Stimulated activated naive CD8-positive, alpha-beta T cell treated with anti-CD3 and anti-CD28 coated beads, Interleukin-15, Interleukin-2, amounts not matched to agents 100 ng/mL and 50 ng/mL, for 24 hours (primary cell): ENCODE measurements around the gene ARHGAP12.

Source experiments
- H3K27ac Mint-ChIP-seq: one replicate; pipeline ENCODE4 v1.8.0; 2021; ENCODE audit warnings: mild to moderate bottlenecking, mixed read lengths
- H3K27me3 Mint-ChIP-seq: one replicate; pipeline ENCODE4 v1.8.0; 2021; ENCODE audit warnings: mixed read lengths
- H3K36me3 Mint-ChIP-seq: one replicate; pipeline ENCODE4 v1.8.0; 2021; ENCODE audit warnings: low read depth, mixed read lengths
- H3K4me1 Mint-ChIP-seq: one replicate; pipeline ENCODE4 v1.8.0; 2021; ENCODE audit warnings: low read depth, mixed read lengths
- H3K4me3 Mint-ChIP-seq: one replicate; pipeline ENCODE4 v1.8.0; 2021; ENCODE audit warnings: mild to moderate bottlenecking, mixed read lengths
- H3K9me3 Mint-ChIP-seq: one replicate; pipeline ENCODE4 v1.8.0; 2021; ENCODE audit warnings: mixed read lengths

ARHGAP12 gene

DNA sequence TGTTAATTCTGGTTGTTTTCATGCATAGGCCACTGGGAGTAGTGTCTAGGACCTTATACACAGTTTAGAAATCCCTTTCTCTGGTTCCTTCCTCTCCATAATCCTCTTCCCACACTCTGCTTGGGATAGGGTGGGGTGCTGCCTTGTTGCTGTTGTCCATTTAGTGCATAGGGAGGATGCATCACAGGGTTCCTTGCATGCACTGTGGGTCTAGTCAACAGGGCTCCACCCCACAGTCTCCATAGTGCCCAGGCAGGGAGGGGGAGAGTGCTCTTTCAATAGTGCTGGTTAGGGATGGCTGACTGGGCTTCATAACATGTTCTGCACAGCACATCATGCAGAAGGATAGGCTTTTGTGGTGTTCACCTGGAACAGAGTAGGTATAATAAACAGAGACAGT is 81.1 kb downstream of the ARHGAP12 start:
- Mint-ChIP-seq H3K4me3 (no peak overlapping the region), H3K9me3 (no peaks in the 10 kb centered on the region), H3K27ac (no peak overlapping the region), H3K36me3 (peaks cover 4% of the 10 kb centered on the region), H3K27me3 (no peaks in the 10 kb centered on the region), H3K4me1 (peaks cover 5% of the 10 kb centered on the region)

DNA sequence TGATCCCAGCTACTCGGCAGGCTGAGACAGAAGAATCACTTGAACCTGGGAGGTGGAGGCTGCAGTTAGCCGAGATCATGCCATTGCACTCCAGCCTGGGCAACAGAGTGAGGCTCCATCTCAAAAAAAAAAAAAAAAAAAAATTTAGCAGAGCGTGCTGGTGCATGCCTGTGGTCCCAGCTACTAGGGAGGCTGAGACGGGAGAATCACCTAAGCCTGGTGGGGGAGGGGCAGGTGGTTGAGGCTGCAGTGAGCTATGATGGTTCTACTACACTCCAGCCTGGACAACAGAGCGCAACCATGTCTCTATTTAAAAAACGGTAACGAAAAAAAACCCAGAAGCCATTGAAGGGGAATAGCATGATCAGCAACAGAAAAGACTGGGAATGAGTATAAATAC is 89.9 kb downstream of the ARHGAP12 start:
- Mint-ChIP-seq H3K27ac (no peak overlapping the region), H3K27me3 (no peaks in the 10 kb centered on the region)

DNA sequence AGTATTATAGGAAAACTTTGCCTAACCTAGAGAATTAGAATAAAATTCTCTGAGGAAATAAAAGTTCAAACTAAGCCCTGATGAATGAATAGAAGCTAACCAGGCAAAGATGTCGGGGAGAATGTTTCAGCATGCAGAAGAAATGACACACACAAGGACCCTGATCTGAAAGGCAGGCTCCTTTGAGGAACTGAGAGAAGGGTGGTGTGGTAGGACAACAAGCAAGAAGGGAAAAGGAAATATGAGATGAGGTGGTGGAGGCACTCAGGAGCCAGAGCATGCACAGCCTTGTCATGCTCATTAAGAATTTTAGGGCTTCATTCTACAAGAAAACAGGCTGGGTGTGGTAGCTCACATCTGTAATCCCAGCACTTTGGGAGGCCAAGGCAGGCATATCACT is 90.6 kb downstream of the ARHGAP12 start:
- Mint-ChIP-seq H3K36me3 (no peaks in the 10 kb centered on the region), H3K4me1 (no peaks in the 10 kb centered on the region), H3K4me3 (no peak overlapping the region), H3K27ac (no peak overlapping the region), H3K27me3 (no peaks in the 10 kb centered on the region), H3K9me3 (no peaks in the 10 kb centered on the region)

More for the DNA sequence above, 89.9 kb downstream of the ARHGAP12 start:
- H3K4me1 Mint-ChIP-seq: no peaks in the 10 kb centered on the region
- H3K9me3 Mint-ChIP-seq: no peaks in the 10 kb centered on the region
- H3K4me3 Mint-ChIP-seq: no peak overlapping the region
- H3K36me3 Mint-ChIP-seq: no peaks in the 10 kb centered on the region

DNA sequence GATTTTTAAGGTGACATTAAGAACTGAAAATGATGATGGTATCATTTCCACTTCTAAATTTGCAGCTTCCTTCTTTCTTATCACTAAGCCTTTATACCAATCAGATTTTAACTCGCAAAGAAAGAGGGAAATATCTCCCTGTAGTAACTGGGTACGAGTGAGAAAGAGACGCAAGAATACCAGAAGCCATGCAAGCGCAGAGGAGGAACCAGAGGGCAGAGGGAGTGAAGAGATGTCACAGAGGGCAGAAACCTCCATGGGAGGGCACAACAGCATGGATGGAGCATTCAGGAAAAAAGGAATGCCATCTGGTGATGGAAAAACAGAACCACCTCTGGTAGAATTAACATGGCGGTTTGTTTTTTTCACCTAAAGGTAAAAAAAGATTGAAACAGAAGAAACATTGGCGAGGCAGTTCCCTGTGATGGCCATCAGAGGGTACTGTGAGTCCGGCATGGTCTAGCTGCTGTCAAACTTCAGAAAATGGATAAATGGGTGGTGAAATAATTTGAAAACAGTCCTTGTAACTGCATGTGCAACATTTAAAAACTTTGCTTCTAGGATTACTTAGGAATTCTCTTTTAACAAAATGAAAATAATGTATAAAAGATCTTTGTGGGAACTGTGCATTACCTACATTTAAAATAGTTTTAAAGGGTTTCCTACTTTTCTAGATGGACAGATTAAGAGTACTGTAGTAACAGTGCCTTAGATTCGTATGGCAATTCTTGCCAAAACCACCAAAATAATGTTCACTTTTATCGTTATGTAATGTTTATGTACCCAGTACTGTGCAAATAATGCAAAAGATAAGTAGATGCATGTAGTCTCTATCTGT is 91.8 kb downstream of the ARHGAP12 start:
- no peaks in the 10 kb centered on the region for H3K36me3 Mint-ChIP-seq
- H3K4me1 Mint-ChIP-seq: no peaks in the 10 kb centered on the region
- no peaks in the 10 kb centered on the region for H3K9me3 Mint-ChIP-seq
- no peak overlapping the region for H3K4me3 Mint-ChIP-seq
- H3K27ac Mint-ChIP-seq: no peak overlapping the region
- H3K27me3 Mint-ChIP-seq: no peaks in the 10 kb centered on the region

DNA sequence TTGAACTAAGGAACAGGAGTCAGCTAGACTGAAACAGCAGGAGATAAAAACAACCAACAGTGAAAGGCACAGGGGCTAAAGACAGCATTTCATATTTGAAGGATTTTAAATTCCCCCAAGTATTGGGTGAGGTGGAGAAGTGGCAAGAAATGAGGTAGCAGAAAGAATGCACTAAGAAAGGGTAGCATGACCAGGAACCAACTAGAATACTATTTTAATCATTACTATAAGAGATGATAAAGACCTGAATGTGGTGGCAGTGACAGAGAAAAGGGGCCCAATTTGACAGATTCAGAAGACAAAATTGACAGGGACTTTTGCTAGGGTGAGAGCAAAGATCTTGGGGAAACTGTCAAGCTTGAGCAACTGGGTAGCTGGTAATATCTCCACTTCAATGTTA is 94.9 kb downstream of the ARHGAP12 start:
- H3K9me3 Mint-ChIP-seq: no peaks in the 10 kb centered on the region
- no peaks in the 10 kb centered on the region for H3K27me3 Mint-ChIP-seq
- H3K4me3 Mint-ChIP-seq: no peak overlapping the region
- H3K4me1 Mint-ChIP-seq: no peaks in the 10 kb centered on the region
- no peaks in the 10 kb centered on the region for H3K36me3 Mint-ChIP-seq
- no peak overlapping the region for H3K27ac Mint-ChIP-seq

DNA sequence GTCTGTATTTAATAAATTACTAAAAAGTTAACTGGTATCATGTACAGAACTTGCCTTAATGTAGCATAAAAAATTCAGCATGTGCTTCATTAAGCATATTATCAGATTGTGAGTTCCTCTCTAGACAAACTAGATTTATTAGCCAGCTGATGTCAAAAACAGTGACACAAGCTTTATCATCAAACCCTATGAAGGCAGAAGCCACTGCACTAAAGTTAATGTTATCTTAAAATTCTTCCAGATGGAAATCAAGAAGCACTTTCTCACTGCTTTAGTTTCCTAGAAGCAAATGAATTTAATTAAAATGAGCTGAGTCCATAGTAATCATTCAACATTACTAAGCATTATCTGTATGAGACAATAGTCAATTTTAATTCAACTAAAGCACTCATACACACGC is 96.4 kb downstream of the ARHGAP12 start:
- H3K27ac Mint-ChIP-seq: no peak overlapping the region
- H3K4me1 Mint-ChIP-seq: no peaks in the 10 kb centered on the region
- H3K9me3 Mint-ChIP-seq: no peaks in the 10 kb centered on the region
- no peaks in the 10 kb centered on the region for H3K27me3 Mint-ChIP-seq
- H3K36me3 Mint-ChIP-seq: no peaks in the 10 kb centered on the region
- H3K4me3 Mint-ChIP-seq: no peak overlapping the region

DNA sequence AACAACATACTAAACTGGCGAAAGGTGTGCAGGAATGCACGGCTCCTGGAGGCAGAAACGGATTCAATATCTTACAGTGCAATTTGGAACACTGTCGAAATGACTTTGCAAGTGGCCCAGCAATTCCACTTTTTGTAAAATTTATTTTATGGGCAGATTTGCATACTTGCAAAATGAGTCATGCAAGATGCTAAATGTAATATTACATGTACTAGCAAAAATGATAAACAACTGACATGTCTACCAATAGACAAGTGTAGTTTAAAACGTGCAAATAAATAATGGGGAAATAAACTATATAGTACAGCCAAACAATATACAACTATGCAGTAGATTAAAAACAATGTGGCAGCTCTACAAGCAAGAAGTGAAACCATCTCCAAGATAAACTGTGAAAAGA is 97.7 kb downstream of the ARHGAP12 start:
- no peak overlapping the region for H3K4me3 Mint-ChIP-seq
- no peaks in the 10 kb centered on the region for H3K4me1 Mint-ChIP-seq
- no peaks in the 10 kb centered on the region for H3K9me3 Mint-ChIP-seq
- no peaks in the 10 kb centered on the region for H3K36me3 Mint-ChIP-seq
- no peaks in the 10 kb centered on the region for H3K27me3 Mint-ChIP-seq
- no peak overlapping the region for H3K27ac Mint-ChIP-seq

DNA sequence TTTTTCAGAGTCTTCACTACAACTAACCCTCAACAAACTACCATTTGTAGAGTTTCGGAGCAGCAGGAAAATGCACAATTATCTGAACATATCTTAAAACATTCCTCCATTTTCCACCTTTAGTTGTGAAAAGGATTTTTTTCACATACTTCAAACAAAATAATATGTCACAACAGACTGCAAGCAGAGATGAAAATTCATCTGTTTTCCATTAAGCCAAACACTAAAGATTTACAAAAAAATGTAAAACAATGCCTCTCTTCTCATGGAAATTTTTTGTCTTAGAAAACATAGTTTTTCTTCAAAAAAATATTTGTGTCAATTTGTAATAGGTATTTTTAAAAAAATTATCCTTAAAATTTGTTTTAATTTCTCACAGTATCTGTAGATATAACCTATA is 98.9 kb downstream of the ARHGAP12 start:
- H3K36me3 Mint-ChIP-seq: no peaks in the 10 kb centered on the region
- H3K4me1 Mint-ChIP-seq: no peaks in the 10 kb centered on the region
- H3K27ac Mint-ChIP-seq: no peak overlapping the region
- no peaks in the 10 kb centered on the region for H3K9me3 Mint-ChIP-seq
- no peak overlapping the region for H3K4me3 Mint-ChIP-seq
- no peaks in the 10 kb centered on the region for H3K27me3 Mint-ChIP-seq

DNA sequence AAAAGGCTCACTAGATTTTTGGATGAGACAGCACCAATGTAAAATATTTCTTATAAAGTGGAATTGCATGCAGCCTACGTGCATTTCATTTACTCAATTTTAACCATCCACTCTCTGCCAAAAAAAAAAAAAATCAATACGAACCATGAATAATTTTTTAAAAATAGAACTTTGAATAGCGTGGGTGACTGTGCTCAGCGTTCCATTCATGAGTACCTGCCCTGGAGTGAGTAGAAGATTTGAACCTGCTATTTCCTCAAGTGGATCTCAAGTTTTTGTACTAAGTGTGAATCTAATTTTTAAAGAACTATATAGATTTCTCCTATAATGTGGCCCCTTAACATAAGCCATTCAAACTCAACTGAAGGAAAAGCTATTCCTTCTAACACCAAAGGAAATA is 105.3 kb downstream of the ARHGAP12 start:
- H3K36me3 Mint-ChIP-seq: no peaks in the 10 kb centered on the region
- no peaks in the 10 kb centered on the region for H3K4me1 Mint-ChIP-seq
- H3K27me3 Mint-ChIP-seq: no peaks in the 10 kb centered on the region
- H3K27ac Mint-ChIP-seq: no peak overlapping the region
- no peaks in the 10 kb centered on the region for H3K9me3 Mint-ChIP-seq
- no peak overlapping the region for H3K4me3 Mint-ChIP-seq

DNA sequence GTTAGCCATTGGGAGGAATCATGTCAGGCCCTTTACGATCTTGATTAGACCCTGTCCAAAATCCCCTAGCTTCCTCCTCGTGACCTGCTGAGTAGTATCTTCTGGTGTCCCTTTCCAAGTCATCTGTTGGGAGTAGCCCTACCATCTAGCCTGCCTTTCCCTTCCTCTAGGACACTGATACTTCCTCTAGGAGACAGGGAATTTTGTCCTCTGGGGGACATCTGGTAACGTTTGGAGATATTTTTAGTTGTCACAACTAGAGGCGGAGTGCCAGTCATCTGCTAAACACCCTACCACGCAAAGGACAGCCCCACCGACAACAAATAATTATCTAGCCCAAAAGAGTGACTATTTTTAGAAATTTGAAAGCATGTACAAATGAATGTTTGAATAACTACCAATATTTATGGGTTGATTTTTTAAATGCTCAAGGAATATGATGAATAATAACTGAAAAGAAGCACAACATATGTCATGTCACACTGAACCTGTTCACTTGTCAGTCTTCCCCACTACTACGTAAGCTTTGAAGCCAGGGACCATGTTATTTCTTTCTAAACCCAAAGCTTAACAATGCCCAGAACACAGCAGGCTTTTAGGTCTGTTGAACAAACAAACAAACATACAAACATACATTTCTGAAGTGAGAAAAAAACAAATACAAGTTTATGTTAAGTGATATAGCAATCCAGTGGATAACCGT is 105.9 kb downstream of the ARHGAP12 start:
- Mint-ChIP-seq H3K4me1 (no peaks in the 10 kb centered on the region), H3K27me3 (no peaks in the 10 kb centered on the region), H3K9me3 (no peaks in the 10 kb centered on the region), H3K36me3 (no peaks in the 10 kb centered on the region), H3K4me3 (no peak overlapping the region), H3K27ac (no peak overlapping the region)

DNA sequence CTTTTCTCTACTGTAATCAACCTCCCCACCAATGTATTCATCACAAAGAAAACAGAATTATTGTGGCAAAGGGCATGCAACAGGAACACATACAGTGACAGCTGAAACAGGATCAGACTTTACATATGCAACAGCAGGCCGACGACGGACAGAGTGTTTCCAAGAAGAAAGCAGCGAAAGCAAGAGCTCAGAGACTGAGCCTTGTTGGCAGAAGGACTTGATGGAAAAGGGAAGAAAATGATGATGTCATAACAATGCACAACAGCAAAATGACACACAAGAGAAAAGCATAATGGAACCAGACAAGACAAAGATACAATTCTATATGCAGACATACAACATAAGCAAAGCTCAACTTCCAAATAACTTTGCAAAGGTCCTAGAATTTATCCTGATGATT is 106.5 kb downstream of the ARHGAP12 start:
- H3K9me3 Mint-ChIP-seq: no peaks in the 10 kb centered on the region
- H3K27me3 Mint-ChIP-seq: no peaks in the 10 kb centered on the region
- no peaks in the 10 kb centered on the region for H3K4me1 Mint-ChIP-seq
- H3K4me3 Mint-ChIP-seq: no peak overlapping the region
- no peaks in the 10 kb centered on the region for H3K36me3 Mint-ChIP-seq
- H3K27ac Mint-ChIP-seq: no peak overlapping the region

DNA sequence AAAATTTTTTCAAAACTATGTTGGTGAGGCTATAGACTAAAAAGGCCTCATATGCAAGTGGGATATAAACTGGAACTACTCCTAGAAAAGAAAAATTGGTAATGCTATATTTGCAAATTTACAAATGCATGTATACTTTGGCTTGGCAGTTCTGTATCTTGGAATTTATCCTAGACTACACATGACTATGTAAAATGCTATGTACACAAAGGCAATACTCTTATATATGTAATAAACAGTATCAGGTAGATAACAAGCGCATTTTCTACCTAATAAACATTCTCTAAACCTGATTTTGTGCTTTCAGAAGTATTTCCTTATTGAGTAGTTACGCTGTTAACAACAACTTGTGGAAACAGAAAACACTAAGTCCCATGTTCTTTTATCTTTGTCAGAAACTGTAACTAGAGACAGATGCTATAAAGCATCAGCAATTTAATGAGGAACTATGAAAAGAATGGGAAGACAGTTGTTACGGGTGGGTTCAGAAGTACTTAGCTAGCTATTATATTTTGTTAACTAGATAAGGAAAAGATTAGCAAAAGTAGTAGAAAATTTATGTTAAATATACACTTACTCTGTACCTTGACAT is 107.8 kb downstream of the ARHGAP12 start:
- Mint-ChIP-seq H3K4me1 (no peaks in the 10 kb centered on the region), H3K36me3 (no peaks in the 10 kb centered on the region), H3K9me3 (no peaks in the 10 kb centered on the region), H3K27me3 (no peaks in the 10 kb centered on the region), H3K4me3 (no peak overlapping the region), H3K27ac (no peak overlapping the region)

DNA sequence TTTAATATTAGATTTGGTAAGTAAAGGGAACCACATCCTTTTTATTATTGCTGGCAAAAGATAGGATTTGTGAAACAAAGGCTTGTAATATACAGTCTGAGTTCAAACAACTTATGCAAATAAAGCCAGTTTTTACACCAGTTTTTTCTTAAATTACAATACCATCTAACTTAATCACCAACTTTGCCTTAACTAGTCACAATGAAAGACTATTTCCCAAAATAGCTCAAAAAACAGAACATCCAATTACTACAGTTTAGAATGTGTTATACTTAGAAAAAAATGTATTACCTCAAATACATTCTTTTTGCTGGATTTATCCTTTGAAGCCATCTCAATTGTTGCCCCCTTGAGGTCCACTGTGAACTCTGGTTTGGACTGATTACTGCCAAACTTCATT is 108.5 kb downstream of the ARHGAP12 start:
- H3K27ac Mint-ChIP-seq: no peak overlapping the region
- H3K9me3 Mint-ChIP-seq: no peaks in the 10 kb centered on the region
- no peaks in the 10 kb centered on the region for H3K27me3 Mint-ChIP-seq
- no peaks in the 10 kb centered on the region for H3K36me3 Mint-ChIP-seq
- no peaks in the 10 kb centered on the region for H3K4me1 Mint-ChIP-seq
- no peak overlapping the region for H3K4me3 Mint-ChIP-seq

DNA sequence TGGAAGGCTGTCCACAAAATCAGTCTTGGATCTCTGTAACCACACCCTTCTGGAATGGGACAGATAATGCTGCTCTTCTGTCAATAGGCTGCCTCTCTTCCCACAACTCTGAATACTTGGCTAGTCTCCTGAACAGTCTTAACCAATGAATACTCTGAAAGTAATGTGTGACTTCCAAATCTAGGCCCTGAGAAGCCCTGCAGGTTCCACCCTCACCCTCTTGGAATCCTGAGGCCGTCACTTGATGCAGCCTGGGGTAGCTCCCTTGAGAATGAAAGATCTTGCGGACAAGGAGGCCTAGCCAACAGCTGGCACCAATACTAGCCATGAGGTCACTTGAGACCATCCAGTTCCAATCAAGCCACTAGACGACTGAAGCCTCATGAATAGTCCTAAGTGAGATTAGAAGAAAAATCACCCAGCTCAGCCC is 109.2 kb downstream of the ARHGAP12 start:
- no peaks in the 10 kb centered on the region for H3K27me3 Mint-ChIP-seq
- no peaks in the 10 kb centered on the region for H3K4me1 Mint-ChIP-seq
- no peaks in the 10 kb centered on the region for H3K36me3 Mint-ChIP-seq
- no peak overlapping the region for H3K4me3 Mint-ChIP-seq
- no peaks in the 10 kb centered on the region for H3K9me3 Mint-ChIP-seq
- H3K27ac Mint-ChIP-seq: no peak overlapping the region

DNA sequence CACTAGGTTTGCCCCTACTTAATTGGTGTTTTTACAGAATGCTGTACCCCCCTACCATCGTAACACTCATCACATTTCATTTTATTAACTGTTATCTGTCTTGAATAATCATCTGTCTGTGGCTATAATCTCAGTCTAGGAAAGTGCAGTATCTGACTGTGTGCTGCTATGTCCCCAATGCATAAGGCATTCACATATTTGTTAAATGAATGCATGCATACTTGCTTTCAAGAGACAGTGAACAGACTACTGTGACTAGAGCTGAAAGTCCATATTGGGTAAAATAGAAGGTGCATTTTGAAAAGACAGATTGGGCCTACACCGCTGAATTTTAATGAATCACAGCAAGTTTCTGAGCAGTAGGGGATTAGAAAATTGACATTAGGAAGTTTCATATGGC is 112.3 kb downstream of the ARHGAP12 start:
- Mint-ChIP-seq H3K9me3 (no peaks in the 10 kb centered on the region), H3K27ac (no peak overlapping the region), H3K27me3 (no peaks in the 10 kb centered on the region), H3K4me3 (no peak overlapping the region), H3K4me1 (no peaks in the 10 kb centered on the region), H3K36me3 (peaks cover 7% of the 10 kb centered on the region)
